NCI-H82 (cell line): ENCODE data around the gene MYO16.
A peak's percentile ranks its signal among the peaks of the same experiment; 100 is the strongest.
"Not testable (repeated sequence)": the region's sequence is repeated elsewhere in the genome, so short reads cannot be mapped to it uniquely, and the experiment has no call there.

Source experiments
- DNase-seq: peaks from one replicate; lab custom pipeline; 2025; lab: John Stamatoyannopoulos, UW

Gene MYO16

GRCh38 chr13:108742701-108743451 lies 113.5 kb downstream of the MYO16 start:
- no peak for DNase-seq

- no peak for DNase-seq
Observed at GRCh38 chr13:108743522-108743921, 114.1 kb downstream of the MYO16 start.

- no peak for DNase-seq
Observed at GRCh38 chr13:108747843-108748242, 118.4 kb downstream of the MYO16 start.

GRCh38 chr13:108752276-108752675 lies 122.9 kb downstream of the MYO16 start:
- DNase-seq: no peak

- DNase-seq: no peak
Observed at GRCh38 chr13:108755083-108755482, 125.7 kb downstream of the MYO16 start.

GRCh38 chr13:108760129-108760528 lies 130.7 kb downstream of the MYO16 start:
- DNase-seq: no peak

- DNase-seq: no peak
Observed at GRCh38 chr13:108760541-108760940, 131.1 kb downstream of the MYO16 start.

- DNase-seq: no peak
Observed at GRCh38 chr13:108768035-108768434, 138.6 kb downstream of the MYO16 start.

- no peak for DNase-seq
Observed at GRCh38 chr13:108769213-108770070, 140.0 kb downstream of the MYO16 start.

- no peak for DNase-seq
Observed at GRCh38 chr13:108775597-108775996, 146.2 kb downstream of the MYO16 start.

- DNase-seq: no peak
Observed at GRCh38 chr13:108776650-108777049, 147.2 kb downstream of the MYO16 start.

GRCh38 chr13:108777421-108778420 lies 148.3 kb downstream of the MYO16 start:
- DNase-seq: no peak

GRCh38 chr13:108779308-108779707 lies 149.9 kb downstream of the MYO16 start:
- no peak for DNase-seq

GRCh38 chr13:108780706-108781105 lies 151.3 kb downstream of the MYO16 start:
- DNase-seq: no peak

- no peak for DNase-seq
Observed at GRCh38 chr13:108781312-108781711, 151.9 kb downstream of the MYO16 start.

- DNase-seq: not testable (repeated sequence)
Observed at GRCh38 chr13:108782480-108782879, 153.1 kb downstream of the MYO16 start.

- peak; percentile 53 for DNase-seq
Observed at GRCh38 chr13:108785844-108786243, 156.4 kb downstream of the MYO16 start.

- no peak for DNase-seq
Observed at GRCh38 chr13:108786456-108787200, 157.2 kb downstream of the MYO16 start.

GRCh38 chr13:108787700-108788414 lies 158.4 kb downstream of the MYO16 start:
- DNase-seq: peak; percentile 66

GRCh38 chr13:108789476-108789875 lies 160.1 kb downstream of the MYO16 start:
- DNase-seq: no peak

- DNase-seq: no peak
Observed at GRCh38 chr13:108795841-108796240, 166.4 kb downstream of the MYO16 start.
